GM12875 (cell line): Measurements from ENCODE around the gene PHKA2.

Experiments used
- H3K4me3 ChIP-seq: one replicate; pipeline ENCODE4 v1.5.1; 2011; ENCODE audit warnings: low read depth, low read length, control low read depth
- TF ChIP-seq, protein P1 (sequence below): IDR thresholded peaks from 2 replicates; pipeline ENCODE4 v1.5.1; 2011; ENCODE audit warnings: low read depth, mild to moderate bottlenecking, control low read depth, inconsistent platforms, low read length, moderate library complexity, borderline replicate concordance; ENCODE audit not compliant: insufficient read depth

The PHKA2 gene

DNA sequence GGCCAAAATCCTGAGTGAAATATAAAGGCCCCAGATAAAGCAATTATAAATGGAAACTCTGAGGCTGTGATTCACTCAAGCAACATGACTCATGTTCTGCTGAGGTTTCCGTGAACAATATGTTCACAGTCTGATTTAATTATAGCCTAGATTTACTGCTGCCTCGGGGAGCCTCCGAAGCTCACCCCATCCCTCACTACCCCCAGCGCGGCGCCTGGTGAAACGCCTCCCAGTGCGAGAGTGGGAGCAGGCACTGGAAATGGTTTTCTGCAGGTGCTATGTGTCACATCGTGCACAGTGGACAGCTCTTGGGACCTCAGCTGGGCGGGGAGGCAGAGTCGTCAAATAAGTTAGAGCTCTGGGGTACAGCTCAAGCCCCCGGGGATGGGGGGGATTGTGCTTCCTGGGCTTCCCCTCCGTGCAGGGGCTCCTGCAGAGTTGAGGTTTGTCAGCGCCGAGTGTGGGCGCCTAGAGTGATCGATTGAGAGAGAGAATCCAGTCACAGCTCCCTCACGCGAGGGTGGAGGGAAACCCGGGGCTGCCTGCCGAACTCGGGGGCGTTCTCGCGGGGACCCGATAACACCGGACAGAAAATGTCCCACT, 110.6 kb downstream of the PHKA2 start:
- H3K4me3 ChIP-seq, result no peak overlapping the region

DNA sequence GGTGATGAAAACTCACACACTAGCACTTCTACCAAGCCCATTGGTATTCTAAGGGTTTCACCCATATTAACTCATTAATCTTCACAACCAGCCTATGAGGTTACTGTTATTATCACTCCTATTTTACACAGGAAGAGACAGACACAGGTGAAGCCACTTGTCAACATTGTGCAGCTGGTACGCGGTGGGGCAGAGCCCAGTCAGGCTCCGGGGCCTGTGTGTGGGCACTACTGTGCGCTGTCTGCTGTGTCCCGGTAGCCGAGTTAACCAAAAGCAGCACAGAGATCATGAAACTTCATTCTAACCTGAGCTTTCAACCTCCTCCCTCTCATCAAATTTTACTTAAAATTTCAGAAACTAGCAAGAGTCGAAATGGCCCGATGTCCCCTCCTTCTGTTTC, 111.3 kb downstream of the PHKA2 start:
- TF ChIP-seq, protein P1, sequence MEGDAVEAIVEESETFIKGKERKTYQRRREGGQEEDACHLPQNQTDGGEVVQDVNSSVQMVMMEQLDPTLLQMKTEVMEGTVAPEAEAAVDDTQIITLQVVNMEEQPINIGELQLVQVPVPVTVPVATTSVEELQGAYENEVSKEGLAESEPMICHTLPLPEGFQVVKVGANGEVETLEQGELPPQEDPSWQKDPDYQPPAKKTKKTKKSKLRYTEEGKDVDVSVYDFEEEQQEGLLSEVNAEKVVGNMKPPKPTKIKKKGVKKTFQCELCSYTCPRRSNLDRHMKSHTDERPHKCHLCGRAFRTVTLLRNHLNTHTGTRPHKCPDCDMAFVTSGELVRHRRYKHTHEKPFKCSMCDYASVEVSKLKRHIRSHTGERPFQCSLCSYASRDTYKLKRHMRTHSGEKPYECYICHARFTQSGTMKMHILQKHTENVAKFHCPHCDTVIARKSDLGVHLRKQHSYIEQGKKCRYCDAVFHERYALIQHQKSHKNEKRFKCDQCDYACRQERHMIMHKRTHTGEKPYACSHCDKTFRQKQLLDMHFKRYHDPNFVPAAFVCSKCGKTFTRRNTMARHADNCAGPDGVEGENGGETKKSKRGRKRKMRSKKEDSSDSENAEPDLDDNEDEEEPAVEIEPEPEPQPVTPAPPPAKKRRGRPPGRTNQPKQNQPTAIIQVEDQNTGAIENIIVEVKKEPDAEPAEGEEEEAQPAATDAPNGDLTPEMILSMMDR, result no peak
- H3K4me3 ChIP-seq, result no peak overlapping the region

More for the DNA sequence above, 110.6 kb downstream of the PHKA2 start:
- TF ChIP-seq, protein P1, result no peak

DNA sequence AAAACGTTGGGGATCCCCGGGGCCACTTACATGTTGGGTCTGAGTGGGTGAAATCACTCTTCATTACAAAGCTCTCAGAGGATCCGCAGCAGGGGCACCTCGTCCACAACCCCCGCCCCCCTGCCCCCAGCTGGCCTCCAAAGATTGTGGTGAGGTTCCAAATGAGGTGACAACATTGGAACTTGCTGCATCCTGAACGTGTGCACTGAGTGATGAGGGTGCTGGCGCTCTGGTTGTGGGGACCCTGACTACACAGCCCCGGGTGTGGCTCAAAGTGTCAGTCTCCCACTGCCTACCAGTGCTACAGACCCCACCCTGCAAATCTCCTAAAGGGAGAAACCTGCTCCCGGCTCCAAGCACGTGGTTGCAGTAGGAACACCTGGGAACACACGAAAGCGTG, 111.9 kb downstream of the PHKA2 start:
- H3K4me3 ChIP-seq, result no peak overlapping the region
- TF ChIP-seq, protein P1, result no peak

DNA sequence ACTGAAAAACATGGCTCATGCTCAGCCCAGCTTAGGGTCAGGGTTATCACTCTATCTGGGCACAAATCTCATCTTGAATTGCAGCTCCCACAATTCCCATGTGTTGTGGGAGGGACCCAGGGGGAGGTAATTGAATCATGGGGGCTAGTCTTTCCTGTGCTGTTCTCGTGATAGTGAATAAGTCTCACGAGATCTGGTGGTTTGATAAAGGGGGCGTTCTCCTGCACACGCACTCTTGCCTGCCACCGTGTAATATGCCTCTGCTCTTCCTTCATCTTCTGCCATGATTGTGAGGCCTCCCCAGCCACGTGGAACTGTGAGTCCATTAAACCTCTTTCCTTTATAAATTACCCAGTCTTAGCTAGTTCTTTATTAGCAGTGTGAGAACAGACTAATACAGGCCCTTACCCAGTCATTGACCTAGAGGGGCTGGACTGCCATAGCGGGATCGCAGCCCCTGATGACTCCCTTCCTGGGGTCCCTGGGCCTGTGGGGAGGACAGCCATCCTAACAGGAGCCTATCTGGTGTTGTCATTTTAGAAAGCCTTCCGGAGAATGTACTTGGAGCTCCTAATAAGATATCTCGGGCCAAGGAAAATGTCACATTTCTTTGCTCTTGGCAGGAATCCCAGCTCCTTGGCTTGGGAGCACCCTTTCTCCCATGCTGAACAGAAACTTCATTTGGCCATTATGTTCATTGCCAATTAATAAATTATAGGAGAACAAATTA, 112.6 kb downstream of the PHKA2 start:
- no peak overlapping the region for H3K4me3 ChIP-seq
- TF ChIP-seq, protein P1, result no peak

DNA sequence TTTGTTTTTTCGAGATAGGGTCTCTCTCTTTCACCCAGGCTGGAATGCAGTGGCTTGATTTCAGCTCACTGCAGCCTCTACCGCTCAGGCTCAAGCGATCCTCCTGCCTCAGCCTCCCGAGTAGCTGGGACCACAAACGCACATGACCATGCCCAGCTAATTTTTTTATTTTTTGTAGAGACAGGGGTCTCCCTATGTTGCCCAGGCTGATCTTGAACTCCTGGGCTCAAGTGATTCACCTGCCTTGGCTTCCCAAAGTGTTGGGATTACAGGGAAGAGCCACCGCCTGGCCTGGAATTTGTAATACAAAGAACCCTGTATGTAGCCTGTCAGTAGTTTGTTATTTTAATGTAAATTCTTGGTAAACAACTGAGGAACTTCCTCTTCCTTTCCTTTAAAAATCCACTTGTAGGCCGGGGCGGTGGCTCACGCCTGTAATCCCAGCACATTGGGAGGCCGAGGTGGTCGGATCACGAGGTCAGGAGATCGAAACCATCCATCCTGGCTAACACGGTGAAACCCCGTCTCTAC, 119.5 kb downstream of the PHKA2 start:
- H3K4me3 ChIP-seq, result no peak overlapping the region
- TF ChIP-seq, protein P1, result no peak

DNA sequence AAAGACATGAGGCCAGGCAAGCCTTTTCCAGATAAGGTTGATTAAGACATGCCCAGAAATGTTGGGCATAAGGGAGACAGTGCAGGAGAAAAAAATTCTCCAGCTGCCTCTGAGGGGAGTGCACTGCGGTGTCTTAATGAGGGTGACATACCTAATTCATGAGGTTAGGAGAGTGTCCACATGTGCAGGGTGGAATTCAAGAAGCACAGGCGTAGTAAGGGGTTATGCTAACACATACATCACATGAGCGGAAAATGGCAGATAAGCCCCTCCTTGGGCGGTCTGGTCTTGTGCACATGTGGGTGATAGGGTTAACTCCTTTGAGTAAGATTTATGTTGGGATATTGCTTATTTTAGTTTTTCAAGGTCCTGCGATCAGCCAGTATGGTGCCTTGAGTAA, 122.4 kb downstream of the PHKA2 start:
- H3K4me3 ChIP-seq, result no peak overlapping the region
- TF ChIP-seq, protein P1, result no peak

DNA sequence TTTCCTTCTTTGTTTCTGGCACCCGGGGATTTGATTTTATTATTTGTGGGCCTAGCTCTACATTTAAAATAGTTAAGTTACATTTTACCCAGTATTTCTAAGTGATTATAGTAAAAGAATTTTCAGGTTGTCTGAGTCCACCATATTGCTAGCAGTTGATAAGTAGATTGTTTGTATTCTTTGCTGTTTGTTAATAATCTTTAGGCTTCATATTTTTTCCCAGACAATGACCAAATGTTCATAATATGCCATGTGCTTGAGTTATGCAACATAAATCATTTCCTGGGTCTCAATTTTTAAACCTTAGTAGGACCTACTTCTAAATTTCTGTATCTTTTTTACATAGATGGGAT, 127.3 kb downstream of the PHKA2 start:
- no peak overlapping the region for H3K4me3 ChIP-seq
- TF ChIP-seq, protein P1, result no peak
